Measurements from ENCODE around the gene CABCOCO1. TPM values are rescaled to one million over a fixed set of nuclear protein-coding genes. Genes with fewer than 3 reads are reported as not detected.

Gene CABCOCO1
- total RNA-seq, 1 experiment from 2014 or later = not detected

GRCh38 chr10:61653699-61654098 lies 9.0 kb upstream of the CABCOCO1 start:
- no peak overlapping the region for H3K27ac ChIP-seq (ENCODE audit: low read depth, low read length)
- intact Hi-C loops (cut with micrococcal nuclease) = no loop called here
- no peak overlapping the region for H3K4me2 ChIP-seq (ENCODE audit: low read length)
- no TSS peak for BruUV-seq (replicated peaks)
- CTCF ChIA-PET = no interaction called here
- no peak overlapping the region for H2AFZ ChIP-seq (ENCODE audit: low read depth, low read length, poor library complexity, severe bottlenecking)
- H3K36me3 ChIP-seq (ENCODE audit: control insufficient read depth in 1 of 2, insufficient read depth in 2 of 2, low read length in 2 of 2) = no peaks in the 10 kb centered on the region
- H3K79me2 ChIP-seq (ENCODE audit: insufficient read depth, low read length) = no peaks in the 10 kb centered on the region
- no peaks in the 10 kb centered on the region for H3K9me3 ChIP-seq (ENCODE audit: control insufficient read depth in 1 of 2, insufficient read depth in 1 of 2, low read depth in 1 of 2, low read length in 2 of 2)
- no peaks in the 10 kb centered on the region for H3K27me3 ChIP-seq (ENCODE audit: insufficient read depth, low read length)
- H3K9ac ChIP-seq (ENCODE audit: low read length) = no peak overlapping the region
- H3K4me1 ChIP-seq (ENCODE audit: control insufficient read depth in 1 of 2, insufficient read depth in 2 of 2, low read length in 2 of 2) = no peaks in the 10 kb centered on the region
- TF ChIP-seq JUND (IDR thresholded peaks at IDR 0.05) (no peak), FOSL1 (IDR thresholded peaks at IDR 0.05; ENCODE audit: low read depth) (no peak), ZNF274 (IDR thresholded peaks at IDR 0.05; ENCODE audit: low read depth, low read length) (no peak), EZH2phosphoT487 (IDR thresholded peaks at IDR 0.05; ENCODE audit: borderline replicate concordance) (no peak), TCF7L2 (IDR thresholded peaks at IDR 0.05; ENCODE audit: borderline replicate concordance, extremely low read depth, insufficient read depth, insufficient read length) (no peak), SRF (IDR thresholded peaks at IDR 0.05; ENCODE audit: low read depth) (no peak), EZH2 (IDR thresholded peaks at IDR 0.05) (no peak), REST (IDR thresholded peaks at IDR 0.05; ENCODE audit: low read depth) (no peak), SIN3A (IDR thresholded peaks at IDR 0.05; ENCODE audit: low read depth) (no peak), ZFX (IDR thresholded peaks at IDR 0.05) (no peak), RAD21 (IDR thresholded peaks at IDR 0.05; ENCODE audit: low read depth) (no peak), CEBPB (IDR thresholded peaks at IDR 0.05; ENCODE audit: low read depth) (no peak), MAX (IDR thresholded peaks at IDR 0.05) (no peak), ATF3 (IDR thresholded peaks at IDR 0.05) (no peak)
- no peaks in the 10 kb centered on the region; the same call in 1 of the 2 replicates for H3K9me2 ChIP-seq (ENCODE audit: insufficient read depth)
- no peaks in the 10 kb centered on the region for H4K20me1 ChIP-seq (ENCODE audit: insufficient read depth)
- no peak overlapping the region for H3K4me3 ChIP-seq (replicated peaks in 1 of 2; ENCODE audit: low read depth in 1 of 2, low read length in 2 of 2)
- DNase-seq (ENCODE audit: low read depth, low spot score) (no peak), ATAC-seq (no peak)
- POLR2A ChIA-PET = no interaction called here
- RAD21 ChIA-PET (ENCODE audit: low non-redundant PET in 1 of 2, low total read pairs in 2 of 2, uncharacterized antibody in 2 of 2, unreplicated experiment in 2 of 2) = no interaction called here

Data from HCT116 (cell line).